ENCODE results near the gene ANAPC2.

ANAPC2 gene

GRCh38 chr9:137191245-137191644 lies 2.9 kb upstream of the ANAPC2 start:
- DNase-seq = no peak

GRCh38 chr9:137190315-137190856 lies 2.0 kb upstream of the ANAPC2 start:
- DNase-seq = no peak

GRCh38 chr9:137189297-137190295 lies 1.2 kb upstream of the ANAPC2 start:
- DNase-seq = no peak

- DNase-seq = no peak
These were observed 272 bp downstream of the ANAPC2 start for GRCh38 chr9:137188086-137188489.

- no peak for DNase-seq
These were observed 974 bp downstream of the ANAPC2 start for GRCh38 chr9:137187386-137187785.

GRCh38 chr9:137186385-137186784 lies 2.0 kb downstream of the ANAPC2 start:
- DNase-seq = no peak

GRCh38 chr9:137185921-137186320 lies 2.4 kb downstream of the ANAPC2 start:
- no peak for DNase-seq

GRCh38 chr9:137184881-137185660 lies 3.3 kb downstream of the ANAPC2 start:
- no peak for DNase-seq

GRCh38 chr9:137183980-137184595 lies 4.3 kb downstream of the ANAPC2 start:
- DNase-seq = no peak

- DNase-seq = no peak
These were observed 5.5 kb downstream of the ANAPC2 start for GRCh38 chr9:137182836-137183235.

- no peak for DNase-seq
These were observed 6.7 kb downstream of the ANAPC2 start for GRCh38 chr9:137181680-137182079.

- no peak for DNase-seq
These were observed 7.9 kb downstream of the ANAPC2 start for GRCh38 chr9:137180491-137180890.

GRCh38 chr9:137179761-137180160 lies 8.6 kb downstream of the ANAPC2 start:
- no peak for DNase-seq

GRCh38 chr9:137178939-137179630 lies 9.3 kb downstream of the ANAPC2 start:
- DNase-seq = no peak

GRCh38 chr9:137178201-137178938 lies 10.0 kb downstream of the ANAPC2 start:
- no peak for DNase-seq

- no peak for DNase-seq
These were observed 11.8 kb downstream of the ANAPC2 start for GRCh38 chr9:137176302-137177182.

- DNase-seq = no peak
These were observed 12.9 kb downstream of the ANAPC2 start for GRCh38 chr9:137175345-137175961.

- no peak for DNase-seq
These were observed 13.6 kb downstream of the ANAPC2 start for GRCh38 chr9:137174722-137175293.

GRCh38 chr9:137173796-137174664 lies 14.3 kb downstream of the ANAPC2 start:
- no peak for DNase-seq
